Measurements from ENCODE around the gene ZNF57.
"Not testable (repeated sequence)": the region's sequence is repeated elsewhere in the genome, so short reads cannot be mapped to it uniquely, and the experiment has no call there.

The ZNF57 gene

GRCh38 chr19:2960120-2960519 is 59.4 kb downstream of the ZNF57 start:
- DNase-seq: no peak

DNA sequence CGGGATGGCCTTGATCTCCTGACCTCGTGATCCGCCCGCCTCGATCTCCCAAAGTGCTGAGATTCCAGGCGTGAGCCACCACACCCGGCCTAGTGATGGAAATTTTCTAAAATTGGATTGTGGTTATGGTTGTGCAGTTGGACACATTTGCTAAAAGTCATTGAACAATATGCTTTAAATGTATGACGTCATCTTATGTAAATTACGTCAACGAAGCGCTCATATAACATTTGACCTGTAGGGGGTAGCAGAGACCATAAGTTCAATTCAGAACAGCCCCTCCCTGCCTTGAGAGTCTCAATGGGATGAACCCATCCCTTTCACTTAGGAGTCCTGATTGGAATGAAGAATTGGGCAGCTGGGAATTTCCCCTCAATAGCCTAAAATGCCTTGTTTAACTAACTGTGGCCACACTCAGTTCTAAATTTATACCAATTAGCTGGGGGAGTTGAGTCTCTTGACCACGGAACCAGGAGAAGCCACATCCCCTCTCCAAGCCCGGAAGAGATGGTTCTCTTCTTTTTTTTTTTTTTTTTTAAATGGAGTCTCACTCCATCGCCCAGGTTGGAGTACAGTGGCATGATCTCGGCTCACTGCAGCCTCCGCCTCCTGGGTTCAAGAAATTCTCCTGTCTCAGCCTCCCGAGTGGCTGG is 61.4 kb downstream of the ZNF57 start:
- peak; percentile 32 to 45 for DNase-seq

- no peak for DNase-seq
Measured at GRCh38 chr19:2963122-2963521, 62.4 kb downstream of the ZNF57 start.

DNA sequence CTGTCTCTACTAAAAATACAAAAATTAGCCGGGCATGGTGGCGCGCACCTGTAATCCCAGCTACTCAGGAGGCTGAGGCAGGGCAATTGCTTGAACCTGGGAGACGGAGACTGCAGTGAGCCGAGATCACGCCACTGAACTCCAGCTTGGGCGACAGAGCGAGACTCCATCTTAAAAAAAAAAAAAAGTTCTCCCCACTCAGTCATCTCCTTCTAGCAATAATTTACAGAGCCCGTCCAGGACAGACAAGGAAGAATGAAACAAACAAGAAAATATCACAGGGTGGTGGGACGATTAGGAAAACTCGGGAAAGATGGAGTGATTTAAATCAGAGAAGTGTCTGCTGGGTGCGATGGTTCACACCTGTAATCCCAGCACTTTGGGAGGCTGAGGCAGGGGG is 62.9 kb downstream of the ZNF57 start:
- DNase-seq: not testable (repeated sequence)

- no peak for DNase-seq
Measured at GRCh38 chr19:2964874-2965273, 64.1 kb downstream of the ZNF57 start.

- DNase-seq: no peak
Measured at GRCh38 chr19:2967972-2968371, 67.2 kb downstream of the ZNF57 start.

Measured in stimulated activated CD4-positive, alpha-beta T cell treated with anti-CD3 and anti-CD28 coated beads, Interleukin-2, amount 100 ng/mL, for 48 hours (primary cell).